GM18868 (cell line): ENCODE measurements around the gene MTF1.
A peak's percentile ranks its signal among the peaks of the same experiment; 100 is the strongest.
"Not testable (repeated sequence)": the region's sequence is repeated elsewhere in the genome, so short reads cannot be mapped to it uniquely, and the experiment has no call there.

Source experiments
- ATAC-seq: cut with Tn5 transposase; IDR thresholded peaks from one replicate; pipeline ENCODE4 v1.9.1; 2021; ENCODE audit warnings: mild to moderate bottlenecking, moderate library complexity; ENCODE audit not compliant: unreplicated experiment

Gene MTF1

GRCh38 chr1:37859507-37860345 lies at the start of gene MTF1:
MTF1 (minus strand) TSS chr1:37859592; CDS start chr1:37857658, 1,934 bp downstream.
- peak; percentile 91 for ATAC-seq

GRCh38 chr1:37908531-37908930 lies 49.1 kb upstream of the MTF1 start:
- not testable (repeated sequence) for ATAC-seq

GRCh38 chr1:37907416-37908125 lies 48.2 kb upstream of the MTF1 start:
- not testable (repeated sequence) for ATAC-seq

GRCh38 chr1:37906591-37906990 lies 47.2 kb upstream of the MTF1 start:
- ATAC-seq, result not testable (repeated sequence)

- no peak for ATAC-seq
Measured at GRCh38 chr1:37905727-37906126, 46.3 kb upstream of the MTF1 start.

- not testable (repeated sequence) for ATAC-seq
Measured at GRCh38 chr1:37903921-37904320, 44.5 kb upstream of the MTF1 start.

GRCh38 chr1:37902983-37903382 lies 43.6 kb upstream of the MTF1 start:
- no peak for ATAC-seq

GRCh38 chr1:37901893-37902225 lies 42.5 kb upstream of the MTF1 start:
- no peak for ATAC-seq

- peak; percentile 54 for ATAC-seq
Measured at GRCh38 chr1:37901191-37901892, 42.0 kb upstream of the MTF1 start.

GRCh38 chr1:37897563-37897962 lies 38.2 kb upstream of the MTF1 start:
- not testable (repeated sequence) for ATAC-seq

GRCh38 chr1:37893673-37894072 lies 34.3 kb upstream of the MTF1 start:
- no peak for ATAC-seq

- no peak for ATAC-seq
Measured at GRCh38 chr1:37892151-37893047, 33.0 kb upstream of the MTF1 start.

GRCh38 chr1:37890378-37891014 lies 31.1 kb upstream of the MTF1 start:
- no peak for ATAC-seq

- no peak for ATAC-seq
Measured at GRCh38 chr1:37888022-37888700, 28.8 kb upstream of the MTF1 start.

- no peak for ATAC-seq
Measured at GRCh38 chr1:37884145-37884544, 24.8 kb upstream of the MTF1 start.

GRCh38 chr1:37883671-37884070 lies 24.3 kb upstream of the MTF1 start:
- no peak for ATAC-seq

GRCh38 chr1:37879865-37880264 lies 20.5 kb upstream of the MTF1 start:
- ATAC-seq, result no peak

GRCh38 chr1:37878071-37878470 lies 18.7 kb upstream of the MTF1 start:
- ATAC-seq, result no peak

- no peak for ATAC-seq
Measured at GRCh38 chr1:37875833-37876232, 16.4 kb upstream of the MTF1 start.

- ATAC-seq, result no peak
Measured at GRCh38 chr1:37872692-37873091, 13.3 kb upstream of the MTF1 start.
